Lower lobe of right lung (tissue), 2 donors: ENCODE measurements around the gene NRXN3. TPM values are rescaled to one million over a fixed set of nuclear protein-coding genes. Genes with fewer than 3 reads are reported as not detected.

Experiments used
- ATAC-seq, 2 donors: fragments of 200-7000 bp; cut with Tn5 transposase; one replicate each; pipeline ENCODE4 v1.9.1; 2020 to 2022; ENCODE audit warnings: mild to moderate bottlenecking in 2 of 2, moderate library complexity in 2 of 2
- DNase-seq: peaks from one replicate; pipeline ENCODE4 v3.0.0-alpha.2; 2020
- H3K27ac ChIP-seq: fragments of 200-600 bp; one replicate; pipeline ENCODE4 v1.8.0; 2022
- H3K27me3 ChIP-seq: fragments of 200-600 bp; one replicate; pipeline ENCODE4 v1.8.0; 2022; ENCODE audit warnings: low read depth
- H3K36me3 ChIP-seq: fragments of 200-600 bp; one replicate; pipeline ENCODE4 v1.8.0; 2022; ENCODE audit warnings: mild to moderate bottlenecking
- H3K4me1 ChIP-seq: fragments of 200-600 bp; one replicate; pipeline ENCODE4 v1.8.0; 2022
- H3K4me3 ChIP-seq: fragments of 200-600 bp; one replicate; pipeline ENCODE4 v1.8.0; 2022; ENCODE audit warnings: mild to moderate bottlenecking
- H3K9me3 ChIP-seq: fragments of 200-600 bp; one replicate; pipeline ENCODE4 v1.8.0; 2022
- intact Hi-C: fragments of 100-400 bp; cut with DNase I; formaldehyde crosslinking; loops from one replicate; pipeline ENCODE4 v1.11.0; 2022
- total RNA-seq: library from RNA; stranded (reverse); fragmentation: NEBNext Ultra II Directional; extraction: Animal tissue kit (Norgen Biotek cat#: 25700); gene quantifications from one replicate; pipeline ENCODE4 v1.2.1, GENCODE V29; 2021
- TF ChIP-seq, protein P1 (sequence below): fragments of 200-600 bp; IDR thresholded peaks from one replicate; pipeline ENCODE4 v1.8.0; 2022; ENCODE audit warnings: antibody characterized with exemption, mild to moderate bottlenecking
- donor health status: DM: no; HTN: yes; CAD: no; lungs with severe emphysema.

The NRXN3 gene
- total RNA-seq, 1 donor from 2014 or later = 9.0 TPM

DNA sequence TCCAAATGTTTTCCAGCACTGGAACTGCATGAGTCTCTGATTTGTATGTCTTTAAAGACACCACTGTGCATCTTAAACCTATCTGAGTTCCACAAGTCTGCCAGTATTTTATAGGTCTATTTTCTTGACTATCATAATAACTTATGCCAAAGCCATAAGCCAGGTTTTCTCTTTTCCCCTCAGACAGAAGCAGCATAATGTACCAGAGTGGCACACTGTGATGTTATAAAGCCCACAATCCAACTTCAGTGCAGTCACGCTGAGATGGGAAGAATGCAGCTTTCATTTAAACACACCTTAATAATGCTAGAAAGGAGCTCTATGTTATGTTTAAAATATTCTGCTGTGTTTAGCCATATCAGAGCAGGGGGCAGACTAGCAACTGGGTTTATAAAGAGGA, 1117.8 kb downstream of the NRXN3 start:
- no peaks in the 10 kb centered on the region for H3K27me3 ChIP-seq
- ATAC-seq (no peak), DNase-seq (no peak)
- no peaks in the 10 kb centered on the region for H3K36me3 ChIP-seq
- no peak overlapping the region for H3K4me3 ChIP-seq
- intact Hi-C loops = no loop called here
- H3K4me1 ChIP-seq = no peaks in the 10 kb centered on the region
- no peak overlapping the region for H3K27ac ChIP-seq
- TF ChIP-seq, protein P1, sequence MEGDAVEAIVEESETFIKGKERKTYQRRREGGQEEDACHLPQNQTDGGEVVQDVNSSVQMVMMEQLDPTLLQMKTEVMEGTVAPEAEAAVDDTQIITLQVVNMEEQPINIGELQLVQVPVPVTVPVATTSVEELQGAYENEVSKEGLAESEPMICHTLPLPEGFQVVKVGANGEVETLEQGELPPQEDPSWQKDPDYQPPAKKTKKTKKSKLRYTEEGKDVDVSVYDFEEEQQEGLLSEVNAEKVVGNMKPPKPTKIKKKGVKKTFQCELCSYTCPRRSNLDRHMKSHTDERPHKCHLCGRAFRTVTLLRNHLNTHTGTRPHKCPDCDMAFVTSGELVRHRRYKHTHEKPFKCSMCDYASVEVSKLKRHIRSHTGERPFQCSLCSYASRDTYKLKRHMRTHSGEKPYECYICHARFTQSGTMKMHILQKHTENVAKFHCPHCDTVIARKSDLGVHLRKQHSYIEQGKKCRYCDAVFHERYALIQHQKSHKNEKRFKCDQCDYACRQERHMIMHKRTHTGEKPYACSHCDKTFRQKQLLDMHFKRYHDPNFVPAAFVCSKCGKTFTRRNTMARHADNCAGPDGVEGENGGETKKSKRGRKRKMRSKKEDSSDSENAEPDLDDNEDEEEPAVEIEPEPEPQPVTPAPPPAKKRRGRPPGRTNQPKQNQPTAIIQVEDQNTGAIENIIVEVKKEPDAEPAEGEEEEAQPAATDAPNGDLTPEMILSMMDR = no peak
- no peaks in the 10 kb centered on the region for H3K9me3 ChIP-seq

DNA sequence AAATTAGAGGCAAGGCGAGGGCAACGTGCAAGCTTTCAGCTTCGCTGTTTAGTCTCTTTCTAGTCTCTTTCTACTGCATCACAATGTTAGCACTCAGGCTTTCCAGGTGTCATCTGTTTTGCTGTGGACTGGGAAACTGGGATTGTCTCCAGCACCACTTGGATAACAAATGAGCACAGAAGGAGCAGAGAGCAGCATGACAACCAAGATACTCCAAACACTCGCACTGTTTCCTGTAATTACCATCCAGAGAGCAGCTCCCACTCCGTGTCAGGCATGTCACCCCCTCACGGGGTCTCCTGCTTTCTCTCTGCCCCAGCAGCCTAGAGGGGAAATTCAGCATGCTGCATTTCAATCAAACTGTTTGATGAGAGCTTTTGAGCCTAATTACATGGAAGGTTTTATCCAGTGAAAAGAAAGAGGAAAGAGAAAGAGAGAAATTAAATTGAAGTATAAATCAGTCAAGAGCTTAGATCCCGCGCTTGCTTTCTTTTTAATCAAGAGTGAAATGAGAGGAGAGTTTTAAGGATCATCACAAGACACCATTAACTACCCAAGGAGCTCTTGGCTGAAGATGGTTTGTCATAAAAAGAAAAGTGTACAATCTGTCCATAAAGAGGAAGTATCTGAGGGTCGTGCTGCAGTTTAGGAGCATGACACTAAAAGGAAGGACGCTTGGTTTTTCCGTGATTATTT, 1123.5 kb downstream of the NRXN3 start:
- H3K4me3 ChIP-seq = no peak overlapping the region
- no peaks in the 10 kb centered on the region for H3K36me3 ChIP-seq
- no peaks in the 10 kb centered on the region for H3K27me3 ChIP-seq
- intact Hi-C loops = no loop called here
- TF ChIP-seq, protein P1 = no peak
- H3K27ac ChIP-seq = no peak overlapping the region
- no peak for DNase-seq
- H3K9me3 ChIP-seq = no peaks in the 10 kb centered on the region
- no peaks in the 10 kb centered on the region for H3K4me1 ChIP-seq
- ATAC-seq = no peak

DNA sequence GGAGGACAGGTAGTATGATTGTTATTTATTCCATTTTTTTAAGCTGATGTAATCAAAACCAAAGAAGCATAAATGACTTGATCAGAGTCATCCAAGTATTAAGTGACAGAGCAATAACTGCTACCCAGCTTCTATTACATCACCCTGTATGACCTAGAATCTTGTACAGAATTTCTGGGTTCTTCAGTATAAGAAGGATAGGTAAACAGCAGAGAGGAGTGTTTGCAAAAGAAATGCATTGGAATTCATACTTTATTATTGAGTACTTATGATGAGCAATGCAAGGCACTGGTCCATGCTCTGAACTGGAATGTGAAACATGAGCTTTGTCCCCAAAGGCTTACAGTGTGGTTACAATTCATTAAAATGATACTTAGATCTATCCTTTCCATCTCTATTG, 1124.3 kb downstream of the NRXN3 start:
- H3K36me3 ChIP-seq = no peaks in the 10 kb centered on the region
- H3K4me1 ChIP-seq = no peaks in the 10 kb centered on the region
- H3K27me3 ChIP-seq = no peaks in the 10 kb centered on the region
- TF ChIP-seq, protein P1 = no peak
- no peak overlapping the region for H3K4me3 ChIP-seq
- H3K27ac ChIP-seq = no peak overlapping the region
- no peaks in the 10 kb centered on the region for H3K9me3 ChIP-seq
- intact Hi-C loops = no loop called here
- peak; percentile 64 to 70 for ATAC-seq
- DNase-seq = no peak

DNA sequence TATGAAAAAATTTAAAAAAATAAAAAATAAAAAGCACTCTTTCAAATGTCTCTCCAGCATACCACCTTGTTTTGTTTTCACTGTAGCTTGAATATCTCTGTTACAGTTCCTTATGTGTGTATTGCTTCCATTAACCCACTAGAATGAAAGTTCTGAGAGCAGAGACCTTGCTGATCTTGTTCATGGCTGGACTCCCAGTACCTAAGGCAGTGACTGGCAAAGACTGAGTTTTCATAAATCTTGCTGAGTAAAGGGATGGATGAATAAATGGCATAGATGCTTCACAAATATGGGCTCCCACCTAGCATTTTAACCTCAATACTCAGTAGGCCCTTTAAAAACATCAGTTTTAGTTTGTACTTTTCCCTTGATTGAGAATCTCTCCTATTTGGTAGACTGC, 1125.2 kb downstream of the NRXN3 start:
- intact Hi-C loops = no loop called here
- ATAC-seq = no peak
- no peaks in the 10 kb centered on the region for H3K4me1 ChIP-seq

DNA sequence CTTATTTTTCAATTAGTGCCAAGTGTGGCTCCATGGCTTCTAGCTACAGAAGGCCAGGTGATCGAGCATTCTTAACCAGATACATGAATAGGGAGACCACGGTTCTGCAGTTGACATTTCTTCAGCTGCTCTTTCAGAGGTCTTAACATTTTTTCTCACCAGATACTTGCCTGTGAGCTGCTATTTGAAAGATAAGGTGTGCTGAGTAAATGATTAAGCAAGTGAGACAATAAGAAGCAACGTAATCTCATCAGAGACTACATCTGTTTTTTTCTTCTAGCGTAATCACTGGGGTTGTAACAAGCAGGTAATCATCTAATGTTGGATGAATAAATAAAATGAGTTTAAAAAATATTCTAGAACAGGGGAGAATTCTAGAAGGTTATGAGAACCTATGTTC, 1128.2 kb downstream of the NRXN3 start:
- Histone ChIP-seq H3K27ac (no peak overlapping the region), H3K9me3 (no peaks in the 10 kb centered on the region), H3K4me1 (no peaks in the 10 kb centered on the region), H3K27me3 (no peaks in the 10 kb centered on the region), H3K4me3 (no peak overlapping the region), H3K36me3 (no peaks in the 10 kb centered on the region)
- DNase-seq (no peak), ATAC-seq (no peak)
- TF ChIP-seq, protein P1 = no peak
- intact Hi-C loops = no loop called here

More for the DNA sequence above, 1125.2 kb downstream of the NRXN3 start:
- TF ChIP-seq, protein P1 = no peak
- no peak for DNase-seq
- Histone ChIP-seq H3K27me3 (no peaks in the 10 kb centered on the region), H3K27ac (no peak overlapping the region), H3K36me3 (no peaks in the 10 kb centered on the region), H3K4me3 (no peak overlapping the region), H3K9me3 (no peaks in the 10 kb centered on the region)
